ENCODE results near the gene ITGA7. TPM values are rescaled to one million over a fixed set of nuclear protein-coding genes. Genes with fewer than 3 reads are reported as not detected.

ITGA7 gene, protein sequence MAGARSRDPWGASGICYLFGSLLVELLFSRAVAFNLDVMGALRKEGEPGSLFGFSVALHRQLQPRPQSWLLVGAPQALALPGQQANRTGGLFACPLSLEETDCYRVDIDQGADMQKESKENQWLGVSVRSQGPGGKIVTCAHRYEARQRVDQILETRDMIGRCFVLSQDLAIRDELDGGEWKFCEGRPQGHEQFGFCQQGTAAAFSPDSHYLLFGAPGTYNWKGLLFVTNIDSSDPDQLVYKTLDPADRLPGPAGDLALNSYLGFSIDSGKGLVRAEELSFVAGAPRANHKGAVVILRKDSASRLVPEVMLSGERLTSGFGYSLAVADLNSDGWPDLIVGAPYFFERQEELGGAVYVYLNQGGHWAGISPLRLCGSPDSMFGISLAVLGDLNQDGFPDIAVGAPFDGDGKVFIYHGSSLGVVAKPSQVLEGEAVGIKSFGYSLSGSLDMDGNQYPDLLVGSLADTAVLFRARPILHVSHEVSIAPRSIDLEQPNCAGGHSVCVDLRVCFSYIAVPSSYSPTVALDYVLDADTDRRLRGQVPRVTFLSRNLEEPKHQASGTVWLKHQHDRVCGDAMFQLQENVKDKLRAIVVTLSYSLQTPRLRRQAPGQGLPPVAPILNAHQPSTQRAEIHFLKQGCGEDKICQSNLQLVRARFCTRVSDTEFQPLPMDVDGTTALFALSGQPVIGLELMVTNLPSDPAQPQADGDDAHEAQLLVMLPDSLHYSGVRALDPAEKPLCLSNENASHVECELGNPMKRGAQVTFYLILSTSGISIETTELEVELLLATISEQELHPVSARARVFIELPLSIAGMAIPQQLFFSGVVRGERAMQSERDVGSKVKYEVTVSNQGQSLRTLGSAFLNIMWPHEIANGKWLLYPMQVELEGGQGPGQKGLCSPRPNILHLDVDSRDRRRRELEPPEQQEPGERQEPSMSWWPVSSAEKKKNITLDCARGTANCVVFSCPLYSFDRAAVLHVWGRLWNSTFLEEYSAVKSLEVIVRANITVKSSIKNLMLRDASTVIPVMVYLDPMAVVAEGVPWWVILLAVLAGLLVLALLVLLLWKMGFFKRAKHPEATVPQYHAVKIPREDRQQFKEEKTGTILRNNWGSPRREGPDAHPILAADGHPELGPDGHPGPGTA
- 135 and 217 TPM in 2 replicates for total RNA-seq (2014; rRNA removed)
- polyA plus RNA-seq (2012) = 67.9 TPM

DNA sequence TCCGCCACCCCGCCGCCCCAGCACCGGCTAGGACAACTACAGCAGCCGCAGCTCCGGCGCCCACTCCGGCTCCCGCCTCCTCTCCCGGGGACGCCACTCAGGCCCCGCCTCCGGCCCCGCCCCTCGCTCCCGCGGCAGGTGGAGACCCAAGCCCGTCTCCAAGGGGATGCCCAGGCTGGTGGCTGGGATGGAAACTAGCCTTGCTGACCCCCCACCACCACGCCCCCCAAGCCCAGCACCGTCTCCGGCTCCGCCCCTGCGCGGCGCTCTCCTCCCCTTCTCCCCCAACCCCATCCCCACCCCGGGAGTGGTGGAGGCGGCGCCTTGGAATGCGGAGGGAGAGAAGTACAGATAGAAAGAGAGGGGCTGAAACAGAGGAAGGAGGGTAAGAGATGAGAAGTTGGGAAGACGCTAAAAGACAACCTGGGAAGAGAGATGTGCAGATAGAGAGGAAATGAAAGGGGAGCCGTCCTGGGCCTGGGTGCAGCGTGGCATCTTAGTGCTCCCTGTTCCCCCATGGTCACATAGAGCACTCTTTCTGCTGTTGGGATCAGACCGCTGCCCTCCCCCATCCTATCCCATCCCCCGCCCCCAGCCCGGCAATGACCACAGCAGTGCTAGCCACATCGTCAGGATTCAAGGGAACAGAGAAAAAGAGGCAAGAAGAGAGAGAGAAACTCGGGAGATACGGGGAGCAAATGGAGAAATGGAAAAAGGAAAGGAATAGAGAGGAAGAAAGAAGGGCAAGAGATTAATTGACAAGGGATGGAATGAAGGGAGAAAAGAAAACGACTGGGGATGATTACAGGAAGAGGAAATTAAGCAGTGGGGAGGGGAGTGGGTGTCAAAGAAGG is at the start of gene ITGA7:
ITGA7 (minus strand) TSS at position 64 of the 854 bp plus-strand sequence. CDS start 222 bp downstream, outside the sequence.
- DNase-seq (ENCODE audit: low read depth) = peak; percentile 83

DNA sequence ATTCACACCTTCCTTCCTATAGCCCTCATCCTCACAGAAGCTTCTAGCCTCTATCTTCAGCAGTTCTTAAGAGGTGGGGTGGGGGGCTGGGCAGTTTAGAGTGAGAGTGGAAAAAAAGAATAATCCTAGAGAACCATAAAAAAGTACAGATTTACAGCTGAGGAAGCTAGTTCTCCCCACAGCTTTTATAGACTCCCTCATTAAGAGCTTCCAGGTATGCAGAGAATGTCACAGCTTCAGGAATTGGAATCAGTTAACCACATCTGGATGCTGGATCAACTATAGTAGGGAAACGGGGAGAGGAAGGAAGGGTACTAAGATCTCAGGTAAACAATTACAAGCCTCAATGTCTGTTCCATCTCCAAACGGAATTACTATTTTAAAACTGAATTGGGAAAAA is 47.5 kb upstream of the ITGA7 start:
- DNase-seq (ENCODE audit: low read depth) = no peak

DNA sequence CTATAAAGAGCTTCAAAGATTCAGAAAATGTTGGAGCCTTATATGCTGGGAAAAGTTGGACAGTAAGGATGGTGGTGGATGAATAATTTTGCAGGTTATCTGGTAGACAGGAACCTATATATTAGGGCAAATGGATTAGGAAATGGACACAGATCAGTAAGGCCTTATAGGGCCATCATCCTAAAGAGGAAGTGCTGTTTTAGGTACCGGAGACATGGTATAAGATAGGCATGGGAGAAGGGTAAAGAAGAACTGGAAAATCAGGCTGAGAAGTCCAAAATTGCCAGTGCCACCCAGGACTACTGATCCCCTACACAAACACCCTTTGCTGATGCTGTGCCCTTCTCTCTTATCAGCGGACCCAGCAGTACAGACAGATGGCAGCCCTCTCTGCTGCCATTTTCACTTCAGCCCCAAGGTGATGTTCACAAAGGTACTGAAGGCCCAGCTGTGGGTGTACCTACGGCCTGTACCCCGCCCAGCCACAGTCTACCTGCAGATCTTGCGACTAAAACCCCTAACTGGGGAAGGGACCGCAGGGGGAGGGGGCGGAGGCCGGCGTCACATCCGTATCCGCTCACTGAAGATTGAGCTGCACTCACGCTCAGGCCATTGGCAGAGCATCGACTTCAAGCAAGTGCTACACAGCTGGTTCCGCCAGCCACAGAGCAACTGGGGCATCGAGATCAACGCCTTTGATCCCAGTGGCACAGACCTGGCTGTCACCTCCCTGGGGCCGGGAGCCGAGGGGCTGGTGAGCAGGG is 40.7 kb upstream of the ITGA7 start:
- DNase-seq (ENCODE audit: low read depth) = no peak

- no peak for DNase-seq (ENCODE audit: low read depth)
Measured at GRCh38 chr12:55746913-55747231, 39.2 kb upstream of the ITGA7 start.

DNA sequence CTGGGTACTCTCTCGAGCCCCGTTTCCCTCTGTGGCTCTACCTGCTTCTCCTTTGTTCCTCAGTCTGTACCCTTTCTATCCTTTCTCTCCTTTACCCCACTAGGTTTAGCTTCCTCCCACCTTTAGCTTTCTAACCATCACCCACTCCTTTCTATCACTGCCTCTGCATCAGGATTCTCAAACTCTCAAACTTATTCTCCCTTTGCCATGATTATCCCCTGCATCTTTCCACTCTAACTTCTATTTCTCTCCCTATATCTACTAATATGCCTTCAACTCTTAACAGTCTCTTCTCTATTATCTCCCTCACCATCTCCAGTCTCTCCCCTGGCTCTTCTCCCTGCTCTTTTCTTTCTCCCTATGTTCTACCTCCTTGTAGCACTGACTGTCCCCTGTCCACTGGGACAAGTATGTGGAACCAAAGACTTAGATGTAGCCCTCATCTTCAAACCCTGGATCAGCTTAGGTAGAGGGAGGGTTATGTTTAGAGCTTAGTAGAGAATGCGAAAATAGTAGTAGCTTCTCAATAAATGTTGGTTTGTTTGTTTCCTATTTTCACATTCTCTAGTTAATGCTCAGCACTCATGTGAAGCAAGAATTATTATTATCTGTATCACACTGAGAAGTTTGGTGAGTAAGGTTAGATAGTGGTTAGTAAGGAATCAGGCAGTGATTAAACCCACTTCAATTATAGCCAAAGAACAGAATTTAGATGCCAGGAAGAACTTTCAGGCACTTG is 38.6 kb upstream of the ITGA7 start:
- DNase-seq (ENCODE audit: low read depth) = no peak

- DNase-seq (ENCODE audit: low read depth) = peak; percentile 25
Measured at GRCh38 chr12:55745361-55746173, 37.9 kb upstream of the ITGA7 start.

- no peak for DNase-seq (ENCODE audit: low read depth)
Measured at GRCh38 chr12:55744340-55745030, 36.8 kb upstream of the ITGA7 start.

GRCh38 chr12:55743406-55744339 is 36.0 kb upstream of the ITGA7 start:
- DNase-seq (ENCODE audit: low read depth) = peak; percentile 74

GRCh38 chr12:55742719-55743405 is 35.2 kb upstream of the ITGA7 start, which contains the start of gene GDF11:
GDF11 (plus strand) TSS chr12:55743122; CDS start chr12:55743317, 195 bp downstream.
- peak; percentile 75 for DNase-seq (ENCODE audit: low read depth)

- DNase-seq (ENCODE audit: low read depth) = no peak
Measured at GRCh38 chr12:55741931-55742680, 34.4 kb upstream of the ITGA7 start.

DNA sequence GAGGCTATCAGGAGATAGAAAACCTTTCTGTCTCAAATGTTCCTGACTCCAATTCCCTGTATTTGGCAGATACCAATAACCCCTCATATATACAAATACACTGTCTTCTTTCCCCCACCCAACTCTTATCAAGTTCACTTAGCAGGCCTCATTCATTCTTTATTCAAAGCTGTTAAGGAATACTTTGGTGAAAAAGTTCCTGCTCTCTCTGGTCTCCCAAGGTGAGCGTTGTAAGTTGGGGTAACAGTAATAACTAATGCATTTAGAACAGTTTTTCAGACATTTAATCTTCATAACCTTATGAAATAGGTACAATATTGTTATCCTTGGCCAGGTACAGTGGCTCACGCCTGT is 31.3 kb upstream of the ITGA7 start:
- no peak for DNase-seq (ENCODE audit: low read depth)

DNA sequence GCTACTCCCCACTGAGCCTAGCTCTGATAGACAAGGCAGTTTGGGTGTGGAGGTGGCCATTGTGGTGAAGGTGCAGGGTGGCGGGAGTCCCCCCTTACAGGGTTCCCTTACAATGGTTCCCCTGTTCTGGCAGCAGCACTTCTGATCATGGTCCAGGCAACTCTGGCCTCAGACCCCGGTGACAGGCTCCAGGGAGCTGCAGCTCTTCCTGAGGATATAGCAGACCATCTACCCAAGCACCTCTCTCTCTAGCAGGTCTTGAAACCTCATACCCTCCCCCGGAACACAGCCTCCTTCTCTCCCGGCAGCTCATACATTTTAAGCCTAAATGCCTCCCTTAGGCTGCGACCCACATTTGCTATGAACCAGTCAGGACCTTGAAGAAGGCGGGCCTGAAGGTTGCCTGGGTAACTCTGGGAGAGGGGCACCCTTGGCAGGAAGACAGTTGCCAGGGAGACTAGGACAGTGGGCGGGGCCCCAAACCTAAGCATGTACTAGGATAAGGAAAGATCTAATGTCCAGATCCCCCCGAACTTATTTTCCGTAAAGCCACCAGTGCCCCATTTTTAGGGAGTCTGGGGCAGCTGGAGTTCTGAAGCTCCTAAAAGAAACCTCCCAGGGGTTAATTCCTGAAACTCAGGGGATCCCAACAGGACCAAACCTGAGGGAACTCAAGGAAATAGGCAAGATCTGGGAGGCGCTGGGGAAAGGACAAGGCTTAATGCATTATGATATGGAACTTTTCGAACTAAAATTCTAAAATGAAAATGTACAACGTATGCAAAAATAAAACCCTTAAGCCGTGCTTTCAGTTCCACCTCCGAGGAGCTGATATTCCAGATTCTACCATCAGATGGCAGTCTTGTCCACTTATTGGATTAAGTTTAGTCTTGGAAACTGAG is 30.7 kb upstream of the ITGA7 start:
- DNase-seq (ENCODE audit: low read depth) = peak; percentile 88

DNA sequence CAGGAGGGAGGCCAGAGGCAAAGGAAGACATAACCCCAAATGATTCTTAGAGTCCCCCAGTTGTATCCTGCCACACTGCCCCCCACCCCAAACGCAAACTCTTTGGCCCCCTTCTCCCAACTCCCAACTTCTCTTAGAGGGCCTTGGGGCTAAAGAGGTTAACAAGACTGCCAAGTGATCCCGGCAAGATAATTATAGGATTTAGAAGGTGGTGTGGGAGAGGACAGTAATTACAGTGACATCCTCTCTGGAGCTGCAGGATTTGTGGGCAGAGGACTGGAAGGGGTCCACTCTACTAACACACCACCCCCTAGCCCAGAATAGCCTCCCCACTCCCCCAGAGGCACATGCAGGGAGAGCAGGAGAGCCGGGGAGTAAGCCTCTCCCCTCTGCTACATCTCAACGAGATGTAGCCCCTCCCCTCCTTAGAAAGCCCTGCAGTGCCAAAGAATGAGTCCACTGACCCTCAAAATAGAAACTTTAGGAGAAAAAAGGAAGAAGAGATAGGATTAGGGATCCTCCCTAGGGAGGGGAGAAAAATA is 29.9 kb upstream of the ITGA7 start:
- DNase-seq (ENCODE audit: low read depth) = peak; percentile 36

Data from LHCN-M2 (cell line).